Ishikawa (cell line): ENCODE results near the gene HYCC1.

Experiments
- CREB1 ChIP-seq: IDR thresholded peaks from 2 replicates; pipeline ENCODE4 v1.6.1; 2012; ENCODE audit warnings: low read depth
- EP300 ChIP-seq: IDR thresholded peaks from 2 replicates; pipeline ENCODE4 v1.6.1; 2012; ENCODE audit warnings: borderline replicate concordance
- MAX ChIP-seq: IDR thresholded peaks from 2 replicates; pipeline ENCODE4 v1.6.1; 2012
- NFIC ChIP-seq: IDR thresholded peaks from 2 replicates; pipeline ENCODE4 v1.6.1; 2012
- RAD21 ChIP-seq: IDR thresholded peaks from 2 replicates; pipeline ENCODE4 v1.6.1; 2012; ENCODE audit warnings: low read depth
- REST ChIP-seq: IDR thresholded peaks from 2 replicates; pipeline ENCODE4 v1.6.1; 2012; ENCODE audit warnings: low read depth, mild to moderate bottlenecking
- TAF1 ChIP-seq: IDR thresholded peaks from 2 replicates; pipeline ENCODE4 v1.6.1; 2012; ENCODE audit warnings: low read depth, mild to moderate bottlenecking
- TCF12 ChIP-seq: IDR thresholded peaks from 2 replicates; pipeline ENCODE4 v1.6.1; 2012; ENCODE audit warnings: low read depth
- USF1 ChIP-seq: IDR thresholded peaks from 2 replicates; pipeline ENCODE4 v1.6.1; 2012
- YY1 ChIP-seq: IDR thresholded peaks from 2 replicates; pipeline ENCODE4 v1.6.1; 2012; ENCODE audit warnings: low read depth

- no peak for TF ChIP-seq EP300
- no peak for TF ChIP-seq TAF1
- TF ChIP-seq NFIC = no peak
- no peak for TF ChIP-seq REST
- TF ChIP-seq RAD21 = no peak
- no peak for TF ChIP-seq CREB1
- no peak for TF ChIP-seq MAX
- TF ChIP-seq USF1 = no peak
- no peak for TF ChIP-seq TCF12
- no peak for TF ChIP-seq YY1
Observed at GRCh38 chr7:23020742-23021401, 6.9 kb upstream of the HYCC1 start.
